CD4-positive, alpha-beta T cell treated with Interleukin-2 at 100 ng/mL for 4 hours (primary cell): Measurements from ENCODE around the gene FOXS1.
A peak's percentile ranks its signal among the peaks of the same experiment; 100 is the strongest.
"Not testable (repeated sequence)": the region's sequence is repeated elsewhere in the genome, so short reads cannot be mapped to it uniquely, and the experiment has no call there.

ENCODE experiments used
- DNase-seq: peaks from one replicate; pipeline ENCODE4 v3.0.0-alpha.2; 2020; ENCODE audit warnings: low spot score

FOXS1 gene

GRCh38 chr20:31839782-31840487 lies 5.5 kb downstream of the FOXS1 start:
- DNase-seq = no peak

GRCh38 chr20:31838646-31839292 lies 6.6 kb downstream of the FOXS1 start:
- DNase-seq = no peak

DNA sequence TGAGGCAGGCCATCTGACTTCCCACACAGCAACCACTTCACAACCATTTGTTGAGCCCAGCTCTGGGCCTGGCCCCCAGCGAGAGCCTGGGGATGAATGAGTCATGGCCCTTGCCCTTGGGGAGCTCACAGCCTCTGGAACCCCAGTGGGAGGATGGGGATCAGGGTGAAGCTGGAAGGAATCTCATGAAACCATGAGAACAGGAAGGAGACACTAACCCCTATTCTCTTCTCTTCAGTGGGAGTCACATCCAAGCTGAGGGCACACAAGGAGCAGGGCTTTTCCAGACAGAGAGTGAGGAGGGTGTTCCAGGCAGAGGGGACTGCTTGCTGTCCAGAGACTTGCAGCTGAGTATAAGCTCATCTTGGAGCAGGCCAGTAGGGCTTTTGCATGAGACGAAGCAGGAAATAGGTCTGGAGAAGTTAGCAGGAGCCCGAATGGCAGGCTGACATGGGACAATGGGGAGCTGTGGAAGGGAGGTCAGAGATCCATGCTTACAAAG lies 7.5 kb downstream of the FOXS1 start:
- DNase-seq = no peak

- DNase-seq = no peak
Measured at GRCh38 chr20:31836853-31837608, 8.4 kb downstream of the FOXS1 start.

GRCh38 chr20:31835977-31836852 lies 9.2 kb downstream of the FOXS1 start:
- DNase-seq = peak; percentile 37

DNA sequence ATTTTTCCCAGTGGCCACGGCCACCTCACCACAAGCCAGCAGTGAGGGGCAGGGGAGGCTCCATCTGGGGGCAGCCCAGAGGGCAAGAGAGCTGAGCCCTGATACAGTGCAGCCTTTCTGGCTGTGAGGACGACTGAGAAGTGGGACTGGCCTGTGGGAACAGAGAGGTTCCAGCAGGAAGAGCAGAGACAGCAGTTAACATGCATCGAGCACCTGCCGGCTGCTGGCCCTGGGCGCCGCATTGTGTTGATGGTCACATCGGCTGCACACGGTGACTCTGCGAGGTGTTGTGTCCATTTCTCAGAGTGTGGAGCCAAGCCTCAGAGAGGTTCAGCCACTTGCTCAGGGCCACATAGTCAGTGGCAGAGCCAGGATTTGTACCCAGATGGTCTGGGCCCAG lies 9.8 kb downstream of the FOXS1 start:
- no peak for DNase-seq

DNA sequence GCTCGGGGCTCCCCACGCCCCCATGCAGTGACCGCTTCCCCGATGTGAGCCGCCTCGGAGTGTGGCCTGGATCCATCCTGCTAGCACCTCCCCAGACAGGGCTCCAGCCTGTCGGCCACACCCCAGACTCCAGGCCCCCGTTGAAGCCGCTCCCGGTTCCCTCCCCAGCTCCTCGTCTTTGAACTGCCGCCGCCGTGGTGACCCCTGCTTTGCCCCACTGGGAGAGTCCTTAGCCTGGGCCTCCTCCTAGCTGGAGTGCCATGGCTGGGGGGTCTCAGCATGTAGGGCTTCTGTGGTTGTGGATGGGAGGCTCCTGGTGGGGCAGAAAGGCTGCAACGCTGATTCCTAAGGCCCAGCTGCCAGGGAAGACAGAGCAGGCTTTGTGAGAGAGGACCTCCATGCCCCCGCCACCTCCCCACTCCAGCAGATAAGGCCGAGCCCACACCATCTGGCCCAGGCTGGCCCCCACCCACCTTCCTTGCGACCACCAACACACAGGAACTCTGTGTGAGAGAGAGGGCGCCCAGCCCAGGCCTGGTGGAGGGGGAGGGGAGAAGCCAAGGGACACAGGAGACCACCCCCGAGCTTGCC lies 11.4 kb downstream of the FOXS1 start:
- no peak for DNase-seq

- DNase-seq = peak; percentile 57
Measured at GRCh38 chr20:31833130-31833930, 12.1 kb downstream of the FOXS1 start.

DNA sequence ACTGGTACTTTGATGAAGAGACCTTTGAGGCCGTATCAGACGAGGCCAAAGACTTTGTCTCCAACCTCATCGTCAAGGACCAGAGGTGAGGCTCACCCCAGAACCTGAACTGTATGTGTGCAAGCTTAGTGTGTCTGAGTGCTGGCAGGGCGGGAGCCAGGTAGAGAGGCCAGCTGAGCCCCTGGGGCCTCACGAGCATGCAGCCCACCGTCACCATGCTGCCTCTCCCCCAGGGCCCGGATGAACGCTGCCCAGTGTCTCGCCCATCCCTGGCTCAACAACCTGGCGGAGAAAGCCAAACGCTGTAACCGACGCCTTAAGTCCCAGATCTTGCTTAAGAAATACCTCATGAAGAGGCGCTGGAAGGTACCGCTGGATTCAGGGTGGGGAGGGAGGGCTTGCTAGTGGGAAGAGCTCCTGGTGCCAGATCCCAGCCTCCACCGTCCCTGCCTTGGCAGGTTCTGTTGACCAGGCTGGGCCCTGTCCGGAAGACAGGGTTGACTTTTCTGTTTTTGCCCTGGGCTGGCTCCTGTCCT lies 13.6 kb downstream of the FOXS1 start:
- DNase-seq = no peak

DNA sequence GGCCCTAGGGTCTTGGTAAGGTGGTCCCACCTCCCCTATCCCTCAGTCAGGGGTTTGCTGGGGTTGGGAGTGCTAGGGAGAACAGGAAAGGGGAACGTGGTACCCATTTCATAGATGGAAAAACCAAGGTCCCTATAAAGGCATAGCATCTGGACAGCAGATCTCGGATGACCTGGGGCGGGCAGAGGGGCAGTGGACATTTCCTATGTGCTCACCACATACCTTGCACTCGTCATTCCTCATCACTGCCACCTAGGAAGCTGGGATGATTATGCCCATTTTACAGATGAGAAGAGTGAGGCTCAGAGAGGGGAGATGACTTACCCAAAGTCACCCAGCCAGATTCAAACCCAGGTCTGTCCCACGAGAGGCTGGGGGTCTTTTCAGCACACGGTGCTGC lies 14.2 kb downstream of the FOXS1 start:
- no peak for DNase-seq

DNA sequence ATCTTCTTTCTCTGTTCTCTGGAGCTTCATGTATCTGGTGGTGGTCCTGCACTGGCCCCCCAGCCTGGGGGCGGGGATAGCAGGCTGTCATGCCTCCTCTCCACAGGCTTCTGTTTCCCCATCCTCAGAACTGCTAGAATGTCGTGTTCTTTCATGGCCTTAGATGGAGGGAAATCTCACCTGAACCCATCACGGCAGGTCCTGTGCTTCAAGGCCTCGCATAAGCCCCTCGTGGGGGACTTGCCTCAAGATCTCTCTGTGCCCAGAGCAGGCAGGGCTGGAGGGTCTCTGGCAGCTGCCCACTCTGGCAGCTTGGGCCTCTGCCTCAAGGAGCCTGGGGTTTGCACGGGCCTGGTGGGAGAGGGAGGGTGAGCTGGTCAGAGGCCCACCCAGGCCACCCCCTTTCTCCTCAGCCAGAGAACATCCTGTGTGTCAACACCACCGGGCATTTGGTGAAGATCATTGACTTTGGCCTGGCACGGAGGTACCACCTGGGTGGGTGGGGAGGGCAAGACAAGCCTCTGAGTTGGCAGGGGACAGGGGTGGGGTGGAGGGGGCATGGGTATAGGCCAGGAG lies 14.9 kb downstream of the FOXS1 start:
- no peak for DNase-seq

GRCh38 chr20:31829731-31830130 lies 15.7 kb downstream of the FOXS1 start:
- no peak for DNase-seq

DNA sequence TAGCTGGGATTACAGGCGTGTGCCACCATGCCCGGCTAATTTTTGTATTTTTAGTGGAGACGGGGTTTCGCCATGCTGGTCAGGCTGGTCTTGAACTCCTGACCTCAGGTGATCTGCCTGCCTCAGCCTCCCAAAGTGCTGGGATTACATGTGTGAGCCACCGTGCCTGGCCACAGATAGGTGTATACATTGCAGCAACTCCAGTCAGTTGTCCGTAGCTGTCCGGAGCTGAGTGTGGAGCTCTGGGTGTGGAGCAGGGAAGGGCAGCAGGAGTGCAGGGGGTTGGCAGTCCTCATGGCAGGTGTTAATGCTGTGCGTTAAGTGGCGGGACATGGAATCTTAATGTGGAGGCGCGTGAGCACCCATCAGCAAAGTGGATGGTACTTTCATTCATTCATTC lies 17.4 kb downstream of the FOXS1 start:
- DNase-seq = not testable (repeated sequence)

GRCh38 chr20:31827059-31827458 lies 18.3 kb downstream of the FOXS1 start:
- DNase-seq = no peak

GRCh38 chr20:31826074-31826473 lies 19.3 kb downstream of the FOXS1 start:
- no peak for DNase-seq

DNA sequence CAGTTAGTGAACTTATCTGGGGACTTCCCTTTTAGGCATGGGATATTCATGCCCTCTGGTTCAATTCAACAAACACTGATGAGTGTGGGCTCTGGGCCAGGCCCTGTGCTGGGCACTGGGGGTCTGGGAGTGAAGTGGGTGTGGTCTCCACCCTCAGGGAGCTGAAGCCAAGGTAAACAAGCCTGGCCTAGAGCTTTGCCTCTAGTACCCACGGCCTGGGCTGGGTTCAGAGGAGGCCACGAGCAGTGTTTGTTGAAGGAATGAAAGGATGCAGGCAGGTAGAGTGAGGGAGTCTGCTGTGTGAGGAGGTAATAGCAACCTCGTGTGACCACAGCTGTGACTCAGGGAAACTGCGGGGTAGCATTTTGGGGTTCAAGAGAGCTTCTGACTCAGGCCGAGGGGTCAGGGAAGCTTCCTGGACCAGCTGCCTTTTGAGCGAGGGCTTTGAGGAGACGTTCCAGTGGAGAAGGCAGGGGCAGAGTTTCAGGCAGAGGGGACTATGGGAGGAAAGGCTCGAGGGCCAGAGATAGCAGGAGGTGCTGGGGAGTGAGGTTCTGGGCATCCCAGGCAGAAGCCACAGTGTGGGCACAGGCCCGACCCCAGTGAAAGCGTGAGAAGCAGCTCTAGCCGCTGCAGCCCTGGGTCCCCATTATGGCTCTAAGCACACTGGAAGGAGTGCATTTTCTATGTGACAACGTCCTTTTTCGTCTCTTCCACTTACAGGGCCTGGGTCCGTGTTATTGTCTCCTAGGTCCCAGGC lies 20.7 kb downstream of the FOXS1 start:
- DNase-seq = no peak

DNA sequence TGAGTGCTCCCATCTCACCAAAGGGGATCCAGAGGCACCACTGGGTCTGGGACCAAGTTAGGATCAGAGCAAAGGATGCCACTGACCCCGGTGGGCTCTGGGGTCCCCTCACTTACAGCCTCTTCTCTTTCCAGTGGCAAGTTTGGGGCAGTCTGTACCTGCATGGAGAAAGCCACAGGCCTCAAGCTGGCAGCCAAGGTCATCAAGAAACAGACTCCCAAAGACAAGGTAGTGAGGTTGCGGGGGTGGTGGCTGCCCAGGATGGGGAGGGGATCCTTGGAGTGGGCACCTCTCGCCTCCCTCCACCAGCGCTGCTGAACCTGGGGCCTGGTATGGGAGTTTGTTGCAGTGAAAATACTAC lies 21.3 kb downstream of the FOXS1 start:
- no peak for DNase-seq

- no peak for DNase-seq
Measured at GRCh38 chr20:31823360-31824124, 21.9 kb downstream of the FOXS1 start.
